HEK293 (cell line): ENCODE results near the gene SLC18A3.

Experiments used
- CTCF ChIP-seq: fragments of 450-650 bp; formaldehyde crosslinking; IDR thresholded peaks from 2 replicates; pipeline ENCODE4 v1.5.1; 2016; ENCODE audit warnings: missing biosample characterization, missing genetic modification characterization
- EGR2 ChIP-seq: fragments of 450-650 bp; formaldehyde crosslinking; IDR thresholded peaks from 2 replicates; pipeline ENCODE4 v1.5.1; 2016; ENCODE audit warnings: low read depth, missing biosample characterization, missing genetic modification characterization
- KLF10 ChIP-seq: fragments of 450-650 bp; IDR thresholded peaks from 2 replicates; pipeline ENCODE4 v1.5.1; 2018; ENCODE audit warnings: missing biosample characterization, mild to moderate bottlenecking, missing genetic modification characterization
- KLF16 ChIP-seq: fragments of 450-650 bp; formaldehyde crosslinking; IDR thresholded peaks from 2 replicates; pipeline ENCODE4 v1.5.1; 2017; ENCODE audit warnings: missing biosample characterization, missing genetic modification characterization
- MEIS1 ChIP-seq: sonication (generic); formaldehyde crosslinking; IDR thresholded peaks from 2 replicates; pipeline ENCODE4 v1.8.1; 2022; ENCODE audit warnings: missing genetic modification reagents, mild to moderate bottlenecking, borderline replicate concordance
- MYNN ChIP-seq: fragments of 450-650 bp; formaldehyde crosslinking; IDR thresholded peaks from 2 replicates; pipeline ENCODE4 v1.5.1; 2016; ENCODE audit warnings: missing biosample characterization, missing genetic modification characterization, borderline replicate concordance
- PRDM10 ChIP-seq: fragments of 450-650 bp; formaldehyde crosslinking; IDR thresholded peaks from 2 replicates; pipeline ENCODE4 v1.5.1; 2016; ENCODE audit warnings: missing biosample characterization, missing genetic modification characterization
- RBAK ChIP-seq: fragments of 450-650 bp; formaldehyde crosslinking; IDR thresholded peaks from 2 replicates; pipeline ENCODE4 v1.5.1; 2016; ENCODE audit warnings: missing biosample characterization, missing genetic modification characterization
- SP2 ChIP-seq: fragments of 450-650 bp; formaldehyde crosslinking; IDR thresholded peaks from 2 replicates; pipeline ENCODE4 v1.5.1; 2016; ENCODE audit warnings: missing biosample characterization, missing genetic modification characterization
- SP3 ChIP-seq: fragments of 450-650 bp; formaldehyde crosslinking; IDR thresholded peaks from 2 replicates; pipeline ENCODE4 v1.5.1; 2016; ENCODE audit warnings: missing biosample characterization, missing genetic modification characterization
- ZBTB20 ChIP-seq: fragments of 450-650 bp; formaldehyde crosslinking; IDR thresholded peaks from 2 replicates; pipeline ENCODE4 v1.5.1; 2016; ENCODE audit warnings: missing biosample characterization, missing genetic modification characterization
- ZBTB7A ChIP-seq: fragments of 450-650 bp; formaldehyde crosslinking; IDR thresholded peaks from 2 replicates; pipeline ENCODE4 v1.5.1; 2016; ENCODE audit warnings: low read depth, missing biosample characterization, missing genetic modification characterization
- ZBTB8A ChIP-seq: fragments of 450-650 bp; formaldehyde crosslinking; IDR thresholded peaks from 2 replicates; pipeline ENCODE4 v1.5.1; 2016; ENCODE audit warnings: missing biosample characterization, missing genetic modification characterization
- ZNF133 ChIP-seq: fragments of 450-650 bp; formaldehyde crosslinking; IDR thresholded peaks from 2 replicates; pipeline ENCODE4 v1.5.1; 2016; ENCODE audit warnings: missing biosample characterization, missing genetic modification characterization
- ZNF146 ChIP-seq: fragments of 450-650 bp; formaldehyde crosslinking; IDR thresholded peaks from 2 replicates; pipeline ENCODE4 v1.5.1; 2016; ENCODE audit warnings: missing biosample characterization, missing genetic modification characterization
- ZNF24 ChIP-seq: fragments of 450-650 bp; formaldehyde crosslinking; IDR thresholded peaks from 2 replicates; pipeline ENCODE4 v1.5.1; 2016; ENCODE audit warnings: missing biosample characterization, missing genetic modification characterization
- ZNF335 ChIP-seq: fragments of 450-650 bp; formaldehyde crosslinking; conservative IDR thresholded peaks from 2 replicates; pipeline ENCODE4 v1.5.1; 2016; ENCODE audit warnings: missing biosample characterization, missing genetic modification characterization
- ZNF350 ChIP-seq: fragments of 450-650 bp; formaldehyde crosslinking; IDR thresholded peaks from 2 replicates; pipeline ENCODE4 v1.5.0; 2017; ENCODE audit warnings: missing biosample characterization, mild to moderate bottlenecking, missing genetic modification characterization
- ZNF354C ChIP-seq: fragments of 450-650 bp; formaldehyde crosslinking; IDR thresholded peaks from 2 replicates; pipeline ENCODE4 v1.5.1; 2016; ENCODE audit warnings: missing biosample characterization, missing genetic modification characterization, low read depth, borderline replicate concordance
- ZNF391 ChIP-seq: fragments of 450-650 bp; formaldehyde crosslinking; IDR thresholded peaks from 2 replicates; pipeline ENCODE4 v1.5.1; 2016; ENCODE audit warnings: low read depth, missing biosample characterization, missing genetic modification characterization, borderline replicate concordance
- ZNF398 ChIP-seq: fragments of 450-650 bp; formaldehyde crosslinking; IDR thresholded peaks from 2 replicates; pipeline ENCODE4 v1.5.1; 2017; ENCODE audit warnings: missing biosample characterization, missing genetic modification characterization
- ZNF404 ChIP-seq: fragments of 450-650 bp; formaldehyde crosslinking; IDR thresholded peaks from 2 replicates; pipeline ENCODE4 v1.5.1; 2017; ENCODE audit warnings: missing biosample characterization, missing genetic modification characterization
- ZNF423 ChIP-seq: fragments of 450-650 bp; formaldehyde crosslinking; IDR thresholded peaks from 2 replicates; pipeline ENCODE4 v1.5.1; 2016; ENCODE audit warnings: missing biosample characterization, missing genetic modification characterization
- ZNF48 ChIP-seq: fragments of 450-650 bp; formaldehyde crosslinking; IDR thresholded peaks from 2 replicates; pipeline ENCODE4 v1.5.1; 2016; ENCODE audit warnings: missing biosample characterization, missing genetic modification characterization
- ZNF501 ChIP-seq: fragments of 450-650 bp; formaldehyde crosslinking; IDR thresholded peaks from 2 replicates; pipeline ENCODE4 v1.5.1; 2016; ENCODE audit warnings: missing biosample characterization, missing genetic modification characterization
- ZNF596 ChIP-seq: fragments of 450-650 bp; IDR thresholded peaks from 2 replicates; pipeline ENCODE4 v1.5.0; 2018; ENCODE audit warnings: missing biosample characterization, mild to moderate bottlenecking, missing genetic modification characterization, moderate library complexity
- ZNF707 ChIP-seq: fragments of 450-650 bp; formaldehyde crosslinking; IDR thresholded peaks from 2 replicates; pipeline ENCODE4 v1.5.1; 2016; ENCODE audit warnings: missing biosample characterization, missing genetic modification characterization
- ZNF747 ChIP-seq: fragments of 450-650 bp; formaldehyde crosslinking; IDR thresholded peaks from 2 replicates; pipeline ENCODE4 v1.5.1; 2016; ENCODE audit warnings: missing biosample characterization, missing genetic modification characterization
- ZNF785 ChIP-seq: fragments of 450-650 bp; formaldehyde crosslinking; IDR thresholded peaks from 2 replicates; pipeline ENCODE4 v1.5.1; 2016; ENCODE audit warnings: missing biosample characterization, missing genetic modification characterization
- ZSCAN4 ChIP-seq: fragments of 450-650 bp; formaldehyde crosslinking; IDR thresholded peaks from 2 replicates; pipeline ENCODE4 v1.5.1; 2017; ENCODE audit warnings: missing biosample characterization, missing genetic modification characterization
- ZSCAN5A ChIP-seq: fragments of 450-650 bp; formaldehyde crosslinking; IDR thresholded peaks from 2 replicates; pipeline ENCODE4 v1.5.1; 2016; ENCODE audit warnings: missing biosample characterization, missing genetic modification characterization

The SLC18A3 gene

GRCh38 chr10:49609283-49610113 is 612 bp upstream of the SLC18A3 start (continued):
- no peak for TF ChIP-seq RBAK (tag by site-specific recombination)
- no peak for TF ChIP-seq ZNF48
- TF ChIP-seq ZNF423 (tag by site-specific recombination), result no peak
- TF ChIP-seq ZNF404, result no peak
- TF ChIP-seq KLF16 (tag by site-specific recombination), result no peak
- TF ChIP-seq ZNF501, result no peak
- TF ChIP-seq ZNF335, result peak; percentile 95
- no peak for TF ChIP-seq ZBTB8A (tag by site-specific recombination)
- no peak for TF ChIP-seq ZNF350 (tag by site-specific recombination)
- no peak for TF ChIP-seq ZNF133 (tag by site-specific recombination)
- no peak for TF ChIP-seq ZNF785
- TF ChIP-seq EGR2 (tag by site-specific recombination), result peak; percentile 36; the same call in 1 of the 2 replicates
- TF ChIP-seq ZBTB20 (tag by site-specific recombination), result no peak
- no peak for TF ChIP-seq ZSCAN5A (tag by site-specific recombination)
- no peak for TF ChIP-seq MYNN
- TF ChIP-seq ZNF146 (tag by site-specific recombination), result no peak
- no peak for TF ChIP-seq ZNF747 (tag by site-specific recombination)
- no peak for TF ChIP-seq ZNF24 (tag by site-specific recombination)
- no peak for TF ChIP-seq ZNF596
- no peak for TF ChIP-seq ZSCAN4
- no peak for TF ChIP-seq ZNF354C (tag by site-specific recombination)
- no peak for TF ChIP-seq ZNF707 (tag by site-specific recombination)
- no peak; the same call in 1 of the 2 replicates for TF ChIP-seq SP2 (tag by site-specific recombination)
- peak; percentile 88 for TF ChIP-seq PRDM10 (tag by site-specific recombination)
- TF ChIP-seq SP3 (tag by site-specific recombination), result peak; percentile 41
- TF ChIP-seq ZNF398 (tag by site-specific recombination), result no peak; the same call in 1 of the 2 replicates
- no peak for TF ChIP-seq ZNF391 (tag by site-specific recombination)
- TF ChIP-seq MEIS1 (CRISPR knock-in tag), result no peak
- TF ChIP-seq KLF10 (tag by site-specific recombination), result no peak
- no peak for TF ChIP-seq ZBTB7A (tag by site-specific recombination)
- TF ChIP-seq CTCF, result no peak
